HG02678 (cell line): ENCODE data around the gene TBX3.

Experiments
- ATAC-seq: cut with Tn5 transposase; IDR thresholded peaks from one replicate; pipeline ENCODE4 v1.9.1; 2021; ENCODE audit warnings: mild to moderate bottlenecking, moderate library complexity; ENCODE audit not compliant: unreplicated experiment

The TBX3 gene

GRCh38 chr12:114636723-114637480 is 47.1 kb downstream of the TBX3 start:
- no peak for ATAC-seq

GRCh38 chr12:114631242-114631641 is 52.7 kb downstream of the TBX3 start:
- ATAC-seq = no peak

GRCh38 chr12:114628199-114628598 is 55.8 kb downstream of the TBX3 start:
- no peak for ATAC-seq

GRCh38 chr12:114627393-114627792 is 56.6 kb downstream of the TBX3 start:
- no peak for ATAC-seq

- peak; percentile 50 for ATAC-seq
Measured at GRCh38 chr12:114625294-114625851, 58.6 kb downstream of the TBX3 start.

GRCh38 chr12:114623737-114624136 is 60.2 kb downstream of the TBX3 start:
- no peak for ATAC-seq
